Neural cell (in vitro differentiated cells): ENCODE results near the gene DNAJC5G. TPM values are rescaled to one million over a fixed set of nuclear protein-coding genes. Genes with fewer than 3 reads are reported as not detected.

Experiments
- H2AFZ ChIP-seq: fragments of 200-600, 300-800 bp; sonication (generic), shearing (Covaris generic); 2 replicates; pipeline ENCODE4 v1.6.0; 2014; ENCODE audit warnings: low read depth, mild to moderate bottlenecking, antibody characterized with exemption, low read length, moderate library complexity
- H3F3A ChIP-seq: fragments of 200-600 bp; shearing (Covaris generic); 2 replicates; pipeline ENCODE4 v1.6.1; 2016; ENCODE audit warnings: mild to moderate bottlenecking, moderate library complexity, mixed read lengths, antibody characterized with exemption, low read length; ENCODE audit not compliant: insufficient read depth, poor library complexity, severe bottlenecking
- H3K27ac ChIP-seq: fragments of 200-600, 300-800 bp; sonication (generic), shearing (Covaris generic); 2 replicates; pipeline ENCODE4 v1.5.1; 2014; ENCODE audit warnings: mild to moderate bottlenecking, low read length, moderate library complexity
- H3K27me3 ChIP-seq: fragments of 300-800, 200-600 bp; sonication (generic), shearing (Covaris generic); 2 replicates; pipeline ENCODE4 v1.6.0; 2014; ENCODE audit warnings: mild to moderate bottlenecking, low read depth, low read length, moderate library complexity; ENCODE audit not compliant: insufficient read depth
- H3K36me3 ChIP-seq: fragments of 300-800, 200-600 bp; sonication (generic), shearing (Covaris generic); 2 replicates; pipeline ENCODE4 v1.5.1; 2014; ENCODE audit warnings: mild to moderate bottlenecking, antibody characterized with exemption, low read length, moderate library complexity; ENCODE audit not compliant: insufficient read depth
- H3K4me2 ChIP-seq: fragments of 300-800, 200-600 bp; sonication (generic), shearing (Covaris generic); 2 replicates; pipeline ENCODE4 v1.6.0; 2014; ENCODE audit warnings: mild to moderate bottlenecking, low read length
- H3K4me3 ChIP-seq: fragments of 300-800, 200-600 bp; sonication (generic), shearing (Covaris generic); 2 replicates; pipeline ENCODE4 v1.5.1; 2014; ENCODE audit warnings: mild to moderate bottlenecking, low read length, moderate library complexity
- H3K79me2 ChIP-seq: fragments of 200-600 bp; shearing (Covaris generic); replicated peaks from 2 replicates; pipeline ENCODE4 v1.6.0; 2014; ENCODE audit warnings: mild to moderate bottlenecking, low read length, moderate library complexity; ENCODE audit not compliant: insufficient read depth
- H3K9ac ChIP-seq: fragments of 300-800, 200-600 bp; sonication (generic), shearing (Covaris generic); 2 replicates; pipeline ENCODE4 v1.6.1; 2016; ENCODE audit warnings: mild to moderate bottlenecking, low read length, mixed read lengths
- H3K9me2 ChIP-seq: fragments of 200-600 bp; shearing (Covaris generic); 2 replicates; pipeline ENCODE4 v1.6.1; 2016; ENCODE audit warnings: mild to moderate bottlenecking, low read length, mixed read lengths; ENCODE audit not compliant: insufficient read depth
- H3K9me3 ChIP-seq: fragments of 200-600, 300-800 bp; sonication (generic), shearing (Covaris generic); 2 replicates; pipeline ENCODE4 v1.6.1; 2016; ENCODE audit warnings: mild to moderate bottlenecking, mixed run types, low read length, moderate library complexity, mixed read lengths
- H4K20me1 ChIP-seq: fragments of 200-600 bp; shearing (Covaris generic); 2 replicates; pipeline ENCODE4 v1.6.1; 2016; ENCODE audit warnings: mild to moderate bottlenecking, mixed run types; ENCODE audit not compliant: insufficient read depth
- CTCF ChIP-seq: fragments of 450-650 bp; IDR thresholded peaks from 2 replicates; pipeline ENCODE4 v1.5.1; 2014; ENCODE audit warnings: antibody characterized with exemption, mild to moderate bottlenecking, moderate library complexity; ENCODE audit not compliant: poor library complexity, severe bottlenecking
- EP300 ChIP-seq: fragments of 450-650 bp; conservative IDR thresholded peaks from 2 replicates; pipeline ENCODE4 v1.6.1; 2014; ENCODE audit warnings: antibody characterized with exemption, mild to moderate bottlenecking, moderate library complexity; ENCODE audit not compliant: poor library complexity, severe bottlenecking
- EZH2 ChIP-seq: fragments of 200-600, 300-800 bp; shearing (Covaris generic), sonication (generic); IDR thresholded peaks from 2 replicates; pipeline ENCODE4 v1.6.1; 2014; ENCODE audit warnings: antibody characterized with exemption, low read length, borderline replicate concordance, mild to moderate bottlenecking; ENCODE audit not compliant: insufficient read depth, poor library complexity, severe bottlenecking
- MXI1 ChIP-seq: fragments of 450-650 bp; conservative IDR thresholded peaks from 2 replicates; pipeline ENCODE4 v1.6.1; 2014; ENCODE audit warnings: antibody characterized with exemption, mild to moderate bottlenecking; ENCODE audit not compliant: poor library complexity, severe bottlenecking
- POLR2AphosphoS5 ChIP-seq: IDR thresholded peaks from 2 replicates; pipeline ENCODE4 v1.6.1; 2012
- RAD21 ChIP-seq: fragments of 450-650 bp; conservative IDR thresholded peaks from 2 replicates; pipeline ENCODE4 v1.6.1; 2014; ENCODE audit warnings: antibody characterized with exemption, mild to moderate bottlenecking, moderate library complexity
- REST ChIP-seq: IDR thresholded peaks from 2 replicates; pipeline ENCODE4 v1.6.1; 2012; ENCODE audit warnings: borderline replicate concordance
- SMC3 ChIP-seq: fragments of 450-650 bp; conservative IDR thresholded peaks from 2 replicates; pipeline ENCODE4 v1.6.1; 2014; ENCODE audit warnings: antibody characterized with exemption, mild to moderate bottlenecking, moderate library complexity; ENCODE audit not compliant: poor library complexity
- TAF1 ChIP-seq: IDR thresholded peaks from 2 replicates; pipeline ENCODE4 v1.6.1; 2012; ENCODE audit warnings: low read depth
- polyA plus RNA-seq: library from polyadenylated mRNA; depleted of rRNA; stranded (reverse); fragments of >200 nt; gene quantifications from 2 replicates; pipeline ENCODE4 v1.2.3, GENCODE V29; 2014

The DNAJC5G gene
- polyA plus RNA-seq, 1 donor from 2014 or later = not detected

- no peak overlapping the region for H3K9ac ChIP-seq
- no peak overlapping the region for H3K4me2 ChIP-seq
- H3K27me3 ChIP-seq = no peaks in the 10 kb centered on the region
- no peaks in the 10 kb centered on the region for H3K36me3 ChIP-seq
- no peaks in the 10 kb centered on the region for H3K9me3 ChIP-seq
- TF ChIP-seq EP300 (no peak), SMC3 (no peak), EZH2 (no peak), CTCF (no peak), POLR2AphosphoS5 (no peak), RAD21 (no peak), MXI1 (no peak), TAF1 (no peak), REST (no peak)
- H3K79me2 ChIP-seq = no peaks in the 10 kb centered on the region
- no peak overlapping the region for H3K4me3 ChIP-seq
- no peaks in the 10 kb centered on the region for H3F3A ChIP-seq
- H3K27ac ChIP-seq = no peak overlapping the region
- H4K20me1 ChIP-seq = no peaks in the 10 kb centered on the region
- no peak overlapping the region for H2AFZ ChIP-seq
- no peaks in the 10 kb centered on the region for H3K9me2 ChIP-seq
Measured at GRCh38 chr2:27240406-27240805, 34.8 kb upstream of the DNAJC5G start.

- no peaks in the 10 kb centered on the region for H3K36me3 ChIP-seq
Measured at GRCh38 chr2:27241761-27242613, 33.2 kb upstream of the DNAJC5G start.

More at GRCh38 chr2:27241761-27242613, 33.2 kb upstream of the DNAJC5G start:
- no peaks in the 10 kb centered on the region for H3F3A ChIP-seq
- H3K9me3 ChIP-seq = no peaks in the 10 kb centered on the region
- no peaks in the 10 kb centered on the region for H3K79me2 ChIP-seq
- H3K4me2 ChIP-seq = no peak overlapping the region
- no peak overlapping the region for H3K9ac ChIP-seq
- H4K20me1 ChIP-seq = no peaks in the 10 kb centered on the region
- H3K9me2 ChIP-seq = no peaks in the 10 kb centered on the region
- no peaks in the 10 kb centered on the region for H3K27me3 ChIP-seq
- H3K27ac ChIP-seq = no peak overlapping the region
- no peak overlapping the region for H3K4me3 ChIP-seq
- no peak for TF ChIP-seq EZH2
- TF ChIP-seq EP300 = no peak
- TF ChIP-seq POLR2AphosphoS5 = no peak
- no peak for TF ChIP-seq SMC3
- TF ChIP-seq MXI1 = no peak
- no peak overlapping the region for H2AFZ ChIP-seq
